HepG2 (cell line): Measurements from ENCODE around the gene FNDC4. TPM values are rescaled to one million over a fixed set of nuclear protein-coding genes. Genes with fewer than 3 reads are reported as not detected.

Source experiments
- CC2D1A ChIP-seq: sonication (generic); formaldehyde crosslinking; IDR thresholded peaks from 2 replicates; pipeline ENCODE4 v1.8.1; 2023; ENCODE audit warnings: mild to moderate bottlenecking, missing genetic modification reagents
- CREBL2 ChIP-seq: sonication (generic); formaldehyde crosslinking; IDR thresholded peaks from 2 replicates; pipeline ENCODE4 v1.8.1; 2023; ENCODE audit warnings: missing genetic modification reagents, mild to moderate bottlenecking, borderline replicate concordance
- DMAP1 ChIP-seq: IDR thresholded peaks from 2 replicates; pipeline ENCODE4 v1.6.1; 2016
- GABPB1 ChIP-seq: IDR thresholded peaks from 2 replicates; pipeline ENCODE4 v1.6.1; 2016; ENCODE audit warnings: mild to moderate bottlenecking, missing genetic modification reagents, moderate library complexity, missing compliant biosample characterization
- HHEX ChIP-seq: IDR thresholded peaks from 2 replicates; pipeline ENCODE4 v1.6.1; 2016; ENCODE audit warnings: control low read depth
- HMG20B ChIP-seq: conservative IDR thresholded peaks from 2 replicates; pipeline ENCODE4 v1.6.1; 2016; ENCODE audit warnings: missing genetic modification reagents, missing compliant biosample characterization
- PITX1 ChIP-seq: sonication (generic); formaldehyde crosslinking; IDR thresholded peaks from 2 replicates; pipeline ENCODE4 v1.5.1; 2020; ENCODE audit warnings: mild to moderate bottlenecking, missing genetic modification reagents
- PPARG ChIP-seq: conservative IDR thresholded peaks from 2 replicates; pipeline ENCODE4 v1.6.1; 2016; ENCODE audit warnings: missing biosample characterization, missing genetic modification reagents
- RBM39 ChIP-seq: fragments of 200-400 bp; formaldehyde crosslinking; IDR thresholded peaks from one replicate; pipeline ENCODE4 v1.6.1; 2018; ENCODE audit warnings: antibody characterized with exemption, mild to moderate bottlenecking, low read depth, low read length; ENCODE audit not compliant: poor library complexity, severe bottlenecking
- SCMH1 ChIP-seq: sonication (generic); formaldehyde crosslinking; IDR thresholded peaks from 2 replicates; pipeline ENCODE4 v1.9.0; 2021; ENCODE audit warnings: missing genetic modification reagents, mild to moderate bottlenecking, borderline replicate concordance
- SMAD9 ChIP-seq: sonication (generic); formaldehyde crosslinking; IDR thresholded peaks from 2 replicates; pipeline ENCODE4 v1.5.1; 2020; ENCODE audit warnings: mild to moderate bottlenecking, missing genetic modification reagents
- ZBTB7A ChIP-seq: sonication (generic); formaldehyde crosslinking; IDR thresholded peaks from 2 replicates; pipeline ENCODE4 v1.8.0; 2022; ENCODE audit warnings: mild to moderate bottlenecking, missing genetic modification reagents
- ZNF18 ChIP-seq: sonication (generic); formaldehyde crosslinking; IDR thresholded peaks from 2 replicates; pipeline ENCODE4 v1.8.0; 2022; ENCODE audit warnings: mild to moderate bottlenecking, missing genetic modification reagents; ENCODE audit not compliant: insufficient replicate concordance
- ZNF234 ChIP-seq: sonication (generic); formaldehyde crosslinking; conservative IDR thresholded peaks from 2 replicates; pipeline ENCODE4 v1.5.1; 2020; ENCODE audit warnings: mild to moderate bottlenecking, missing genetic modification reagents
- ZNF33B ChIP-seq: sonication (generic); formaldehyde crosslinking; IDR thresholded peaks from 2 replicates; pipeline ENCODE4 v1.5.1; 2020; ENCODE audit warnings: mild to moderate bottlenecking, missing genetic modification reagents
- ZNF556 ChIP-seq: sonication (generic); formaldehyde crosslinking; IDR thresholded peaks from 2 replicates; pipeline ENCODE4 v1.4.0; 2020; ENCODE audit warnings: mild to moderate bottlenecking, missing genetic modification reagents, borderline replicate concordance
- ZNF724P ChIP-seq: sonication (generic); formaldehyde crosslinking; IDR thresholded peaks from 2 replicates; pipeline ENCODE4 v1.8.0; 2022; ENCODE audit warnings: missing genetic modification reagents, borderline replicate concordance
- ZNF781 ChIP-seq: sonication (generic); formaldehyde crosslinking; IDR thresholded peaks from 2 replicates; pipeline ENCODE4 v1.5.1; 2020; ENCODE audit warnings: borderline replicate concordance, mild to moderate bottlenecking, missing genetic modification reagents; ENCODE audit errors: not compliant biosample characterization
- ZSCAN31 ChIP-seq: sonication (generic); formaldehyde crosslinking; IDR thresholded peaks from 2 replicates; pipeline ENCODE4 v1.5.0; 2020; ENCODE audit warnings: low read depth, mild to moderate bottlenecking, missing genetic modification reagents
- ZXDC ChIP-seq: sonication (generic); formaldehyde crosslinking; IDR thresholded peaks from 2 replicates; pipeline ENCODE4 v1.5.0; 2020; ENCODE audit warnings: mild to moderate bottlenecking, missing genetic modification reagents
- polyA plus RNA-seq, 8 experiments: library from polyadenylated mRNA; depleted of rRNA in 3 of 8; stranded (reverse) in 7 of 8; unstranded in 1 of 8; fragments of >200 nt; fragmentation: Illumina TruSeq in 4 of 8; extraction: Trizol in 4 of 8; gene quantifications; 2 replicates each; pipeline versions ENCODE4 v1.2.1 to v1.2.3, GENCODE V29; 2011 to 2016; ENCODE audit warnings: low read depth in 4 of 8, missing spikeins in 1 of 8, mixed read lengths in 1 of 8; ENCODE audit not compliant: insufficient read depth in 1 of 8
- total RNA-seq, 5 experiments: library from RNA; depleted of rRNA; stranded (reverse); fragments of >200 nt; fragmentation: Illumina TruSeq; extraction: Trizol; gene quantifications; 2 replicates each; pipeline ENCODE4 v1.2.3, GENCODE V29; 2016; ENCODE audit warnings: low read depth in 1 of 5
- TF ChIP-seq, protein P1 (sequence below): sonication (generic); formaldehyde crosslinking; IDR thresholded peaks from 2 replicates; pipeline ENCODE4 v1.8.0; 2022; ENCODE audit warnings: missing genetic modification reagents, mild to moderate bottlenecking, inconsistent platforms, borderline replicate concordance
- TF ChIP-seq, protein P2 (sequence below): sonication (generic); formaldehyde crosslinking; IDR thresholded peaks from 2 replicates; pipeline ENCODE4 v1.5.1; 2020; ENCODE audit warnings: missing genetic modification reagents, mild to moderate bottlenecking, borderline replicate concordance

Gene FNDC4
- total and polyA plus RNA-seq, 2 of the 13 experiments (the other 11 are each of a cell fraction or from before 2014, with no cell fraction given) = 9.0 to 17.4 TPM

GRCh38 chr2:27489498-27490397 is 5.3 kb downstream of the FNDC4 start, which contains the start of gene IFT172 (continued):
- TF ChIP-seq, protein P1, sequence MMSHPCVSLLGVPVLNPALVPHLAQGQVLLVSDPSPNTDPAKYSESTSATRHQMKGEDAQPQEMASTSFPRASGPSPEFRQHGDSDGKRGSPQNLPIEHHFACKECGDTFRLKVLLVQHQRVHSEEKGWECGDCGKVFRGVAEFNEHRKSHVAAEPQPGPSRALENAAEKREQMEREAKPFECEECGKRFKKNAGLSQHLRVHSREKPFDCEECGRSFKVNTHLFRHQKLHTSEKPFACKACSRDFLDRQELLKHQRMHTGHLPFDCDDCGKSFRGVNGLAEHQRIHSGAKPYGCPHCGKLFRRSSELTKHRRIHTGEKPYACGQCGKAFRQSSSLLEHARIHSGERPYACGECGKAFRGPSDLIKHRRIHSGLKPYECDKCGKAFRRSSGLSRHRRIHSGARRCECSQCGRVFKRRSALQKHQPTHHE (CRISPR knock-in tag) = no peak
- TF ChIP-seq RBM39 (no peak), GABPB1 (CRISPR knock-in tag) (peak; percentile 78), DMAP1 (peak; percentile 76; the same call in 1 of the 2 replicates), HMG20B (CRISPR knock-in tag) (no peak), PITX1 (CRISPR knock-in tag) (peak; percentile 92), ZNF556 (CRISPR knock-in tag) (no peak), ZSCAN31 (no peak), ZNF781 (CRISPR knock-in tag) (peak; percentile 53), PPARG (0 out of 2 replicates have a peak, but pooled peaks have one; percentile 26), CC2D1A (CRISPR knock-in tag) (0 out of 2 replicates have a peak, but pooled peaks have one; percentile 26), ZNF724P (CRISPR knock-in tag) (no peak; the same call in 1 of the 2 replicates), ZNF18 (CRISPR knock-in tag) (no peak), ZNF33B (CRISPR knock-in tag) (no peak; the same call in 1 of the 2 replicates), SMAD9 (CRISPR knock-in tag) (no peak), CREBL2 (CRISPR knock-in tag) (no peak), ZXDC (CRISPR knock-in tag) (no peak), ZNF234 (CRISPR knock-in tag) (no peak), HHEX (CRISPR knock-in tag) (no peak), ZBTB7A (CRISPR knock-in tag) (no peak), SCMH1 (CRISPR knock-in tag) (no peak)
- TF ChIP-seq, protein P2, sequence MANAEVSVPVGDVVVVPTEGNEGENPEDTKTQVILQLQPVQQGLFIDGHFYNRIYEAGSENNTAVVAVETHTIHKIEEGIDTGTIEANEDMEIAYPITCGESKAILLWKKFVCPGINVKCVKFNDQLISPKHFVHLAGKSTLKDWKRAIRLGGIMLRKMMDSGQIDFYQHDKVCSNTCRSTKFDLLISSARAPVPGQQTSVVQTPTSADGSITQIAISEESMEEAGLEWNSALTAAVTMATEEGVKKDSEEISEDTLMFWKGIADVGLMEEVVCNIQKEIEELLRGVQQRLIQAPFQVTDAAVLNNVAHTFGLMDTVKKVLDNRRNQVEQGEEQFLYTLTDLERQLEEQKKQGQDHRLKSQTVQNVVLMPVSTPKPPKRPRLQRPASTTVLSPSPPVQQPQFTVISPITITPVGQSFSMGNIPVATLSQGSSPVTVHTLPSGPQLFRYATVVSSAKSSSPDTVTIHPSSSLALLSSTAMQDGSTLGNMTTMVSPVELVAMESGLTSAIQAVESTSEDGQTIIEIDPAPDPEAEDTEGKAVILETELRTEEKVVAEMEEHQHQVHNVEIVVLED = peak; percentile 98
